ENCODE data around the gene SON. TPM values are rescaled to one million over a fixed set of nuclear protein-coding genes. Genes with fewer than 3 reads are reported as not detected.
"Not testable (repeated sequence)": the region's sequence is repeated elsewhere in the genome, so short reads cannot be mapped to it uniquely, and the experiment has no call there.

The SON gene
- total and polyA plus RNA-seq, 2 of the 13 experiments (the other 11 are each of a cell fraction or from before 2014, with no cell fraction given) = 61.3 to 78.3 TPM

GRCh38 chr21:33505833-33506232 lies 37.0 kb upstream of the SON start:
- CTCF ChIA-PET (ENCODE audit: low intra/inter-chr PET ratio, low total read pairs) = no interaction called here
- no TSS peak for BruUV-seq (replicated peaks)
- intact Hi-C loops (cut with micrococcal nuclease; ENCODE audit: unreplicated experiment) = no loop called here
- no peaks in the 10 kb centered on the region for H4K20me1 ChIP-seq (ENCODE audit: insufficient read depth, low read length)
- no peak overlapping the region for H3K9ac ChIP-seq (ENCODE audit: insufficient read depth, low read depth, low read length)
- no peaks in the 10 kb centered on the region for H3K27me3 ChIP-seq (ENCODE audit: control insufficient read depth in 1 of 2, insufficient read depth in 2 of 2, low read length in 2 of 2)
- H3K4me3 ChIP-seq (replicated peaks in 1 of 3; ENCODE audit: insufficient read depth in 1 of 3, low read depth in 2 of 3, low read length in 3 of 3) = no peak overlapping the region
- TF ChIP-seq SATB2 (CRISPR knock-in tag; IDR thresholded peaks at IDR 0.05) = no peak
- no peak for TF ChIP-seq MXI1 (IDR thresholded peaks at IDR 0.05; ENCODE audit: borderline replicate concordance, low read depth, low read length)
- POLR2A ChIA-PET = no interaction called here
- H3K79me2 ChIP-seq (ENCODE audit: insufficient read depth, low read length) = no peaks in the 10 kb centered on the region
- in situ Hi-C loops (cut with HindIII; ENCODE audit: extremely low pct_ligation_motif_present, low pct_unique_long_range_greater_than_20kb) = no loop called here
- WGBS (ENCODE audit: low lambda C conversion rate) = 97% methylated on average over 8 of the region's 8 CpGs
- H3K36me3 ChIP-seq (replicated peaks in 1 of 2; ENCODE audit: control insufficient read depth in 1 of 2, insufficient read depth in 2 of 2, low read length in 2 of 2) = peaks cover 4 to 61% of the 10 kb centered on the region in 2 experiments
- H3K9me3 ChIP-seq (ENCODE audit: low read length) = no peaks in the 10 kb centered on the region
- H3K27ac ChIP-seq (ENCODE audit: extremely low read length, insufficient read depth, low read length) = no peak overlapping the region
- no peaks in the 10 kb centered on the region for H3K4me1 ChIP-seq (ENCODE audit: insufficient read depth, low read length)
- no peak overlapping the region for H2AFZ ChIP-seq (ENCODE audit: low read length)
- FAIRE-seq = no peak
- DNase-seq (ENCODE audit: low spot score) = no peak
- ATAC-seq = no peak
- no peak overlapping the region for H3K4me2 ChIP-seq (ENCODE audit: low read depth, low read length)

DNA sequence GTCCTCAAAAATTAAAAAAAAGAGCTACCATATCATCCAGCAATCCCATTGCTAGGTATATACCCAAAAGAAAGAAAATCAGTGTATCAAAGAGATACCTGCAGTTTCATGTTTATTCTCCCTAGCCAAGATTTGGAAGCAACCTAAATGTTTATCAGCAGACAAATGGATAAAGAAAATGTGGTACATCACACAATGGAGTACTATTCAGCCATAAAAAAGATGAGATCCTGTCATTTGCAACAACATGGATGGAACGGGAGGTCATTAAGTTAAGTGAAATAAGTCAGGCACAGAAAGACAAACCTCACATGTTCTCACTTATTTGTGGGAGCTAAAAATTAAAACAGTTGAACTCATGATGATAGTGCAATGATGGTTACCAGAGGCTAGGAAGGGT lies 35.8 kb upstream of the SON start:
- ATAC-seq; H3K4me3 ChIP-seq (replicated peaks in 1 of 3; ENCODE audit: insufficient read depth in 1 of 3, low read depth in 2 of 3, low read length in 3 of 3); H3K27ac ChIP-seq (ENCODE audit: extremely low read length, insufficient read depth, low read length); H2AFZ ChIP-seq (ENCODE audit: low read length); BruUV-seq (replicated peaks); DNase-seq (ENCODE audit: low spot score); H3K79me2 ChIP-seq (ENCODE audit: insufficient read depth, low read length); H4K20me1 ChIP-seq (ENCODE audit: insufficient read depth, low read length); H3K27me3 ChIP-seq (ENCODE audit: control insufficient read depth in 1 of 2, insufficient read depth in 2 of 2, low read length in 2 of 2); in situ Hi-C loops (cut with HindIII; ENCODE audit: extremely low pct_ligation_motif_present, low pct_unique_long_range_greater_than_20kb); FAIRE-seq; H3K9me3 ChIP-seq (ENCODE audit: low read length); CTCF ChIA-PET (ENCODE audit: low intra/inter-chr PET ratio, low total read pairs); H3K9ac ChIP-seq (ENCODE audit: insufficient read depth, low read depth, low read length); intact Hi-C loops (cut with micrococcal nuclease; ENCODE audit: unreplicated experiment); H3K4me2 ChIP-seq (ENCODE audit: low read depth, low read length); H3K4me1 ChIP-seq (ENCODE audit: insufficient read depth, low read length): not testable (repeated sequence)
- 97% methylated on average over 1 of the region's 1 CpG for WGBS (ENCODE audit: low lambda C conversion rate)
- H3K36me3 ChIP-seq (replicated peaks in 1 of 2; ENCODE audit: control insufficient read depth in 1 of 2, insufficient read depth in 2 of 2, low read length in 2 of 2) = peaks cover 8 to 72% of the 10 kb centered on the region in 2 experiments
- POLR2A ChIA-PET = interaction anchor here (2.6 kb wide), 1 partner anchor 27 kb away, joined by 5 read pairs; the partner anchor contains the start of gene TMEM50B

GRCh38 chr21:33510826-33511225 lies 32.0 kb upstream of the SON start:
- ATAC-seq (no peak; the same call in 2 of the 3 replicates), FAIRE-seq (no peak), DNase-seq (ENCODE audit: low spot score) (no peak)
- in situ Hi-C loops (cut with HindIII; ENCODE audit: extremely low pct_ligation_motif_present, low pct_unique_long_range_greater_than_20kb) = no loop called here
- intact Hi-C loops (cut with micrococcal nuclease; ENCODE audit: unreplicated experiment) = no loop called here
- no peaks in the 10 kb centered on the region for H3K4me1 ChIP-seq (ENCODE audit: insufficient read depth, low read length)
- no peak overlapping the region for H3K27ac ChIP-seq (ENCODE audit: extremely low read length, insufficient read depth, low read length)
- TF ChIP-seq IKZF4 (CRISPR knock-in tag; IDR thresholded peaks at IDR 0.05; ENCODE audit: borderline replicate concordance, low read depth, not compliant biosample characterization) (no peak), SOX5 (CRISPR knock-in tag; IDR thresholded peaks at IDR 0.05; ENCODE audit: borderline replicate concordance) (no peak), CBFB (CRISPR knock-in tag; IDR thresholded peaks at IDR 0.05) (no peak), ZFP37 (CRISPR knock-in tag; IDR thresholded peaks at IDR 0.05; ENCODE audit: borderline replicate concordance) (no peak), ZBED4 (CRISPR knock-in tag; IDR thresholded peaks at IDR 0.05; ENCODE audit: borderline replicate concordance) (no peak)
- TF ChIP-seq, protein P1, sequence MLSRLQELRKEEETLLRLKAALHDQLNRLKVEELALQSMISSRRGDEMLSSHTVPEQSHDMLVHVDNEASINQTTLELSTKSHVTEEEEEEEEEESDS (CRISPR knock-in tag; IDR thresholded peaks at IDR 0.05; ENCODE audit: borderline replicate concordance) = no peak
- H3K79me2 ChIP-seq (ENCODE audit: insufficient read depth, low read length) = no peaks in the 10 kb centered on the region
- no peak overlapping the region for H2AFZ ChIP-seq (ENCODE audit: low read length)
- H3K4me2 ChIP-seq (ENCODE audit: low read depth, low read length) = no peak overlapping the region
- H3K9ac ChIP-seq (ENCODE audit: insufficient read depth, low read depth, low read length) = no peak overlapping the region
- 98% methylated on average over 8 of the region's 8 CpGs for WGBS (ENCODE audit: low lambda C conversion rate)
- BruUV-seq (replicated peaks) = no TSS peak
- H3K27me3 ChIP-seq (ENCODE audit: control insufficient read depth in 1 of 2, insufficient read depth in 2 of 2, low read length in 2 of 2) = no peaks in the 10 kb centered on the region
- H3K9me3 ChIP-seq (ENCODE audit: low read length) = no peaks in the 10 kb centered on the region
- ChIA-PET POLR2A (no interaction called here), CTCF (ENCODE audit: low intra/inter-chr PET ratio, low total read pairs) (no interaction called here)
- H3K4me3 ChIP-seq (replicated peaks in 1 of 3; ENCODE audit: insufficient read depth in 1 of 3, low read depth in 2 of 3, low read length in 3 of 3) = no peak overlapping the region
- H3K36me3 ChIP-seq (replicated peaks in 1 of 2; ENCODE audit: control insufficient read depth in 1 of 2, insufficient read depth in 2 of 2, low read length in 2 of 2) = peaks cover 12 to 68% of the 10 kb centered on the region in 2 experiments
- no peaks in the 10 kb centered on the region for H4K20me1 ChIP-seq (ENCODE audit: insufficient read depth, low read length)

Data from HepG2 (cell line).